Ovary (tissue), 9 donors: ENCODE data around the gene C4B. TPM values are rescaled to one million over a fixed set of nuclear protein-coding genes. Genes with fewer than 3 reads are reported as not detected.

Experiments
- DNase-seq, 5 donors: peaks; one replicate each; pipeline ENCODE4 v3.0.0-alpha.2; 2019 to 2020
- H3K27ac ChIP-seq, 2 donors: fragments of 200-600 bp; one replicate each; pipeline versions ENCODE4 v1.5.1 to v1.8.0; 2019 to 2022
- H3K27me3 ChIP-seq: fragments of 200-600 bp; one replicate; pipeline ENCODE4 v1.8.0; 2022
- H3K36me3 ChIP-seq: fragments of 200-600 bp; sonication (generic); one replicate; pipeline ENCODE4 v1.5.1; 2019
- H3K4me1 ChIP-seq: one replicate; pipeline ENCODE4 v1.8.1; 2013; ENCODE audit warnings: mild to moderate bottlenecking, moderate library complexity; ENCODE audit not compliant: insufficient read depth
- H3K4me3 ChIP-seq: fragments of 200-600 bp; sonication (generic); one replicate; pipeline ENCODE4 v1.5.1; 2017
- H3K9me3 ChIP-seq, 2 donors: fragments of 200-600 bp in 1 of 2; sonication (generic) in 1 of 2; one replicate each; pipeline versions ENCODE4 v1.5.1 to v1.8.1; 2013 to 2019; ENCODE audit warnings: mild to moderate bottlenecking in 1 of 2, moderate library complexity in 1 of 2
- EP300 ChIP-seq: sonication (generic); formaldehyde crosslinking; IDR thresholded peaks from one replicate; pipeline ENCODE4 v1.6.1; 2017; ENCODE audit warnings: antibody characterized with exemption
- POLR2A ChIP-seq: fragments of 450-650 bp; IDR thresholded peaks from one replicate; pipeline ENCODE4 v1.6.1; 2017; ENCODE audit warnings: antibody characterized with exemption, mild to moderate bottlenecking, moderate library complexity
- WGBS, 3 donors: extraction: QIAGEN DNeasy Blood & Tissue Kit in 1 of 3; methylation state at CpG; one replicate each; pipeline versions ENCODE4 v1.1.5 to v1.1.7; 2013 to 2017; 5-methylcytosine and 5-hydroxymethylcytosine counted together
- intact Hi-C, 4 donors: fragments of 100-400 bp; cut with DNase I; formaldehyde crosslinking; loops; one replicate each; pipeline versions ENCODE4 v1.11.0 to v1.15.1; 2022 to 2023
- polyA plus RNA-seq, 2 donors: library from polyadenylated mRNA; stranded (reverse); fragments of 200-250 nt in 1 of 2; fragments of 350-450 nt in 1 of 2; fragmentation: Illumina TruSeq in 1 of 2; extraction: RNeasy Lipid Tissue Mini Kit (QIAGEN cat#74804) in 1 of 2; gene quantifications; one replicate each; pipeline ENCODE4 v1.2.3, GENCODE V29; 2013 to 2014
- total RNA-seq, 7 donors: library from RNA; depleted of rRNA in 2 of 7; stranded (reverse); fragments of >200 nt in 2 of 7; fragmentation: NEBNext Ultra II Directional in 3 of 7; extraction: Animal tissue kit (Norgen Biotek cat#: 25700) in 3 of 7; gene quantifications; one replicate each; pipeline versions ENCODE4 v1.1.0 to v1.2.4, GENCODE V29; 2016 to 2023
- TF ChIP-seq, protein P1 (sequence below), 3 donors: fragments of 450-650 bp in 2 of 3; fragments of 200-600 bp in 1 of 3; IDR thresholded peaks; one replicate each; pipeline versions ENCODE4 v1.5.1 to v1.8.0; 2016 to 2022; ENCODE audit warnings: antibody characterized with exemption in 3 of 3, mild to moderate bottlenecking in 1 of 3
- donor health status: DM: no; HTN: no; CAD: no; lungs with moderate emphysema.
- donor health status: DM: no; HTN: no; CAD: no.
- donor health status: Bipolar disorder and iron deficiency.
- donor health status: DM: yes; HTN: yes; CAD: no.
- donor health status: DM: no; HTN: no; CAD: no.
- donor health status: DM: yes; HTN: yes; CAD: no.

C4B gene
- total and polyA plus RNA-seq, 9 donors, result 97.4 to 1,673 (median 271) TPM

DNA sequence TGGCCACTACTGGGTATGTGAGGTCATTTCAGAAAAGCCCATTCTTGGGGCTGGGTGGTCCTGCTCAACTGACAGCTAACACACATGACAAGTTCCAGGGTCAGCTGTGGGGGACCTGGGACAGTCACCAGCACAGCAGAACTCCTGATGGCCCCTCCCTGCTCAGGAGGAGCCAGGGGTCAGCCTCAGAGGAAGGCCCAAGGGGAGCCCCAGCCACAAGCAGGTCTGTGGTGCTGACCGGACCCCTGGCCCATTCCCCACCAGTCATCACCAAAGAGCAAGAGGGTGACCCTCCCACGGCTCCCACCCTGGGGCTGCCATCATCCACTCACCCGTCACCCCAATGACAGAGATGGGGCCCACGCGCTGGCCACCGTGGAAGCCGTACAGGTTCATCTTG is 41.7 kb downstream of the C4B start:
- no peak for DNase-seq
- TF ChIP-seq EP300, result no peak
- no peak for TF ChIP-seq POLR2A
- TF ChIP-seq, protein P1, sequence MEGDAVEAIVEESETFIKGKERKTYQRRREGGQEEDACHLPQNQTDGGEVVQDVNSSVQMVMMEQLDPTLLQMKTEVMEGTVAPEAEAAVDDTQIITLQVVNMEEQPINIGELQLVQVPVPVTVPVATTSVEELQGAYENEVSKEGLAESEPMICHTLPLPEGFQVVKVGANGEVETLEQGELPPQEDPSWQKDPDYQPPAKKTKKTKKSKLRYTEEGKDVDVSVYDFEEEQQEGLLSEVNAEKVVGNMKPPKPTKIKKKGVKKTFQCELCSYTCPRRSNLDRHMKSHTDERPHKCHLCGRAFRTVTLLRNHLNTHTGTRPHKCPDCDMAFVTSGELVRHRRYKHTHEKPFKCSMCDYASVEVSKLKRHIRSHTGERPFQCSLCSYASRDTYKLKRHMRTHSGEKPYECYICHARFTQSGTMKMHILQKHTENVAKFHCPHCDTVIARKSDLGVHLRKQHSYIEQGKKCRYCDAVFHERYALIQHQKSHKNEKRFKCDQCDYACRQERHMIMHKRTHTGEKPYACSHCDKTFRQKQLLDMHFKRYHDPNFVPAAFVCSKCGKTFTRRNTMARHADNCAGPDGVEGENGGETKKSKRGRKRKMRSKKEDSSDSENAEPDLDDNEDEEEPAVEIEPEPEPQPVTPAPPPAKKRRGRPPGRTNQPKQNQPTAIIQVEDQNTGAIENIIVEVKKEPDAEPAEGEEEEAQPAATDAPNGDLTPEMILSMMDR (IDR thresholded peaks at IDR 0.05), result no peak
- no peaks in the 10 kb centered on the region for H3K4me1 ChIP-seq
- intact Hi-C loops, result no loop called here
- H3K27ac ChIP-seq, result no peak overlapping the region
- no peaks in the 10 kb centered on the region for H3K36me3 ChIP-seq
- no peaks in the 10 kb centered on the region for H3K9me3 ChIP-seq
- WGBS, 3 donors, result 73 to 96% (median 90%) methylated on average over 7 of the region's 7 CpGs
- no peaks in the 10 kb centered on the region for H3K27me3 ChIP-seq
- H3K4me3 ChIP-seq, result no peak overlapping the region

DNA sequence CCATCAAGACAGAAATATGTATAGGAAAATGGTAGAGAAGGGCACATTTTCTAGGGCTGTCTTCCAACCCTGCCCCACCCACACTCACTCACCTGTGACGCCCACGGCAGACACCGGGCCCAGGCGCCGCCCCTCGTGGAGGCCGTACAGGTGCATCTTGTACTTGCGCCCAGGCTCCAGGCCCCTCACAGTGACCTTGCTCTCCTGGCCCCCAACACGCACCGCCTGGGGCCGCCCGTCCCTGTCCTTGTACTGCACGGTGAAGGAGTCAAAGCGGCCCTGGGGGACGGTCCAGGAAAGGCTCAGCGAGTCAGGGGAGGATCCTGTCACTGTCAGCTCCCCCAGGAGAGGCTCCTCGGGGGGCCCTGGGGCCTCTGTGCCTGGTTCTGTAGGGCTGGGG is 43.4 kb downstream of the C4B start:
- DNase-seq, result no peak
- H3K27ac ChIP-seq, result peak overlapping the region in 1 of 2 donors; percentile 14
- no peaks in the 10 kb centered on the region for H3K36me3 ChIP-seq
- no peak overlapping the region for H3K4me3 ChIP-seq
- H3K27me3 ChIP-seq, result no peaks in the 10 kb centered on the region
- 58 to 74% (median 65%) methylated on average over 16 to 17 of the region's 17 CpGs for WGBS, 3 donors
- H3K4me1 ChIP-seq, result no peaks in the 10 kb centered on the region
- no peaks in the 10 kb centered on the region for H3K9me3 ChIP-seq
- TF ChIP-seq, protein P1 (IDR thresholded peaks at IDR 0.05), result no peak
- TF ChIP-seq POLR2A, result no peak
- TF ChIP-seq EP300, result no peak
- intact Hi-C loops, result no loop called here

DNA sequence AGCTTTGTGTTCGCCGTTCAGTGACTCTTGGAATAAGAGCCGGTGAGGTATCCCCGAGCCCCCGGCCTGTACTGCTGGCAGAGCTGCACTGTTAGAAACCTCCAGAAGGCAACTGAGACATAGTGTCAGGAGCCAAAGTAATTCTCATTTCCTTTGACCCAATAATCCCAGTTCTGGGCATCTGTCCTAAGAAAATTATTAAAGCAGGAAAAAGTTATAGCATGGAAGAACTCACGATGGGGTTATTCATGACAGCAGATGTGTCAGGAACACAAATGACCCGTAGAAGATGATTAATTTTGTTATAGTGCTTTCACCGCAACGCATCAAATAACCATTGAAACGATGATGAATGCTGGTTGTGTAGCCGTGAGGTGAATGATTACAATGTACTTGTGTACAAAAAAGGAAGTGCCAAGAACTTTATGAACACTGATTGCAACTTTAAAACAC is 43.9 kb downstream of the C4B start:
- WGBS, 3 donors, result 34 to 51% (median 37%) methylated on average over 11 of the region's 11 CpGs
- no peaks in the 10 kb centered on the region for H3K36me3 ChIP-seq
- H3K27ac ChIP-seq, result no peak overlapping the region
- no peaks in the 10 kb centered on the region for H3K27me3 ChIP-seq
- H3K9me3 ChIP-seq, result no peaks in the 10 kb centered on the region
- no peak overlapping the region for H3K4me3 ChIP-seq
- intact Hi-C loops, result no loop called here
- no peak for TF ChIP-seq EP300
- TF ChIP-seq, protein P1 (IDR thresholded peaks at IDR 0.05), result no peak
- no peak for TF ChIP-seq POLR2A
- no peaks in the 10 kb centered on the region for H3K4me1 ChIP-seq
- no peak for DNase-seq

DNA sequence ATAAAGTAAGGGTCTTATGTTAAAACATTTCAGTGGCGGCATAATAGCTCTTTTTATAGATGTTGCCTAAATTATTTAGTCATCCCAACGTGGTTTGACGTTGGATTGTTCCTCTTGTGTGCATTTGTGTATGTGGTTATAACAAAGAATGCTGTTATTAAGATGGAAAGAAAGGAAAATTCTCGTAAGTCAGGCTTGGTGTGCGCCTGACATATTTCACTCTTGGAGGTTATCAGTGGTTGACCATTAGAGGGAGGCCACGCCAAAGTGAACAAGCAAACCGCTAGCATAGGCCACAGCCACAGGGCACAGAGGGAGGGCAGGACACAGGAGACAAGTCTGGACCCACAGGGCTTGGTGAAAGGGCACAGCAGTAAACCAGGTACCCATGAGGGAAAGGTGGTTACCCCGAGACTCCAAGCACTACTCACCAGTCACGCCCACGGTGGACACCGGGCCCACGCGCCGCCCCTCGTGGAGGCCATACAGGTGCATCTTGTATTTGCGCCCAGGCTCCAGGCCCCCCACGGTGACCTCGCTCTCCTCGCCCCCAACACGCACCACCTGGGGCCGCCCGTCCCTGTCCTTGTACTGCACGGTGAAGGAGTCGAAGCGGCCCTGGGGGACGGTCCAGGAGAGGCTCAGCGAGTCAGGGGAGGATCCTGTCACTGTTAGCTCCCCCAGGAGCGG is 46.5 kb downstream of the C4B start:
- no peak for DNase-seq
- Histone ChIP-seq H3K9me3 (no peaks in the 10 kb centered on the region), H3K36me3 (no peaks in the 10 kb centered on the region), H3K4me1 (no peaks in the 10 kb centered on the region), H3K27ac (no peak overlapping the region), H3K27me3 (no peaks in the 10 kb centered on the region), H3K4me3 (no peak overlapping the region)
- intact Hi-C loops, result no loop called here
- WGBS, 3 donors, result 83 to 89% (median 85%) methylated on average over 27 to 28 of the region's 28 CpGs
- no peak for TF ChIP-seq EP300
- no peak for TF ChIP-seq POLR2A
- TF ChIP-seq, protein P1 (IDR thresholded peaks at IDR 0.05), result no peak
